ENCODE measurements around the gene DLX2.

GRCh38 chr2:172084645-172085459, 17.8 kb downstream of the DLX2 start:
- TF ChIP-seq CTCF (conservative IDR thresholded peaks at IDR 0.05) (no peak), EZH2 (IDR thresholded peaks at IDR 0.05; ENCODE audit: low read depth) (no peak)

All from PC-9 (cell line).